ENCODE results near the gene TBX10.
"Not testable (repeated sequence)": the region's sequence is repeated elsewhere in the genome, so short reads cannot be mapped to it uniquely, and the experiment has no call there.

TBX10 gene

GRCh38 chr11:67606492-67607295 lies 32.9 kb downstream of the TBX10 start, which contains the start of gene NDUFV1:
Gene NDUFV1 (plus strand): TSS chr11:67606936. CDS start chr11:67607005, 69 bp downstream.
- Histone ChIP-seq H3K9me3 (ENCODE audit: low read length) (no peaks in the 10 kb centered on the region), H3K27me3 (ENCODE audit: control insufficient read depth in 1 of 2, insufficient read depth in 2 of 2, low read length in 2 of 2) (no peaks in the 10 kb centered on the region), H3K4me1 (ENCODE audit: insufficient read depth, low read length) (peaks cover 11% of the 10 kb centered on the region), H3K36me3 (ENCODE audit: insufficient read depth, low read length) (peaks cover 31% of the 10 kb centered on the region), H3K9ac (ENCODE audit: low read length) (peak within 1 kb of the TSS; percentile 73), H3K27ac (ENCODE audit: low read depth, low read length) (peak within 1 kb of the TSS; percentile 83), H3K4me3 (ENCODE audit: low read depth in 1 of 2, low read length in 2 of 2) (peak within 1 kb of the TSS; percentile 88 to 95)

- Histone ChIP-seq H3K9ac (ENCODE audit: low read length) (no peak overlapping the region), H3K9me3 (ENCODE audit: low read length) (no peaks in the 10 kb centered on the region), H3K4me1 (ENCODE audit: insufficient read depth, low read length) (peaks cover 11% of the 10 kb centered on the region), H3K36me3 (ENCODE audit: insufficient read depth, low read length) (peaks cover 25% of the 10 kb centered on the region), H3K27ac (ENCODE audit: low read depth, low read length) (peak overlapping the region; percentile 83), H3K27me3 (ENCODE audit: control insufficient read depth in 1 of 2, insufficient read depth in 2 of 2, low read length in 2 of 2) (no peaks in the 10 kb centered on the region), H3K4me3 (ENCODE audit: low read depth in 1 of 2, low read length in 2 of 2) (peak overlapping the region; percentile 88 to 95)
These were observed 33.5 kb downstream of the TBX10 start for GRCh38 chr11:67606093-67606491.

- H3K4me3 ChIP-seq (ENCODE audit: low read depth in 1 of 2, low read length in 2 of 2), result no peak overlapping the region
- no peak overlapping the region for H3K9ac ChIP-seq (ENCODE audit: low read length)
These were observed 34.1 kb downstream of the TBX10 start for GRCh38 chr11:67605231-67606011.

DNA sequence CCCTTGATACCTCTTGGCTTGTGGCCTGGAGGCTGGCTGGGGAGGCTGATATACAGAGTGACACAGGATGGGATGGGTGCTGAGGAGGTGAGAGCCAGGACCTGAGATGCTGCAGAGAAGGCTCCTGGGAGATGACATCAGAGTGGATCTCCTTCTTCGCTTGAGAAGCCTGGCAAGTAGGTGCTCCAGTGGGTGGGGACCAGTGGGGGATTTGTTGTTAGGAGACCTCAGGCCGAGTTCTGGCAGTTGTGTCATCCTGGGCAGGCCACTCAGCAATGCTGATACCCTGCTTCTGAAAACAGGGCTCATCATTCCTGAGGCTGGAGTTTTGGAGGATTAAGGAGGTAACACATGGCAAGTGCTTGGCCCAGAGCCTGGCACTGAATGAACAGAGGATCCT lies 34.7 kb downstream of the TBX10 start:
- Histone ChIP-seq H3K4me1 (ENCODE audit: insufficient read depth, low read length) (peaks cover 11% of the 10 kb centered on the region), H3K27ac (ENCODE audit: low read depth, low read length) (no peak overlapping the region), H3K9ac (ENCODE audit: low read length) (no peak overlapping the region), H3K4me3 (ENCODE audit: low read depth in 1 of 2, low read length in 2 of 2) (no peak overlapping the region), H3K9me3 (ENCODE audit: low read length) (no peaks in the 10 kb centered on the region), H3K27me3 (ENCODE audit: control insufficient read depth in 1 of 2, insufficient read depth in 2 of 2, low read length in 2 of 2) (no peaks in the 10 kb centered on the region), H3K36me3 (ENCODE audit: insufficient read depth, low read length) (peaks cover 14% of the 10 kb centered on the region)

More at GRCh38 chr11:67605231-67606011, 34.1 kb downstream of the TBX10 start:
- H3K36me3 ChIP-seq (ENCODE audit: insufficient read depth, low read length), result peaks cover 18% of the 10 kb centered on the region
- peaks cover 11% of the 10 kb centered on the region for H3K4me1 ChIP-seq (ENCODE audit: insufficient read depth, low read length)
- no peaks in the 10 kb centered on the region for H3K27me3 ChIP-seq (ENCODE audit: control insufficient read depth in 1 of 2, insufficient read depth in 2 of 2, low read length in 2 of 2)
- no peaks in the 10 kb centered on the region for H3K9me3 ChIP-seq (ENCODE audit: low read length)
- no peak overlapping the region for H3K27ac ChIP-seq (ENCODE audit: low read depth, low read length)

DNA sequence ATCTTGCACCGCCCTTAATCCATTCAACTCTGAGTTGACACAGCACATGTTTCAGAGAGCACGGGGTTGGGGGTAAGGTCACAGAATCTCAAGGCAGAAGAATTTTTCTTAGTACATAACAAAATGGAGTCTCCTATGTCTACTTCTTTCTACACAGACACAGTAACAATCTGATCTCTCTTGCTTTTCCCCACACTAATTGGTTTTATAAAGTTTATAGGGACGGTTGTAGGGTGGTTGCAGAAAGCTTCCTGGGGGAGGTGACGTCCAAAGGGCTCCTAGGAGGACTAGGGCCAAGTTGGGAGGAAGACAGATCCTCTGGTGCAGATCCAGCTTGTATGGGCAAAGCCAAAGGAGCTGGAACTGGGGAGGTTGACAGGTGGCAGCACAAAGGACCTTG lies 35.4 kb downstream of the TBX10 start:
- peaks cover 11% of the 10 kb centered on the region for H3K4me1 ChIP-seq (ENCODE audit: insufficient read depth, low read length)
- H3K27ac ChIP-seq (ENCODE audit: low read depth, low read length); H3K9ac ChIP-seq (ENCODE audit: low read length); H3K27me3 ChIP-seq (ENCODE audit: control insufficient read depth in 1 of 2, insufficient read depth in 2 of 2, low read length in 2 of 2); H3K4me3 ChIP-seq (ENCODE audit: low read depth in 1 of 2, low read length in 2 of 2); H3K36me3 ChIP-seq (ENCODE audit: insufficient read depth, low read length); H3K9me3 ChIP-seq (ENCODE audit: low read length): not testable (repeated sequence)

DNA sequence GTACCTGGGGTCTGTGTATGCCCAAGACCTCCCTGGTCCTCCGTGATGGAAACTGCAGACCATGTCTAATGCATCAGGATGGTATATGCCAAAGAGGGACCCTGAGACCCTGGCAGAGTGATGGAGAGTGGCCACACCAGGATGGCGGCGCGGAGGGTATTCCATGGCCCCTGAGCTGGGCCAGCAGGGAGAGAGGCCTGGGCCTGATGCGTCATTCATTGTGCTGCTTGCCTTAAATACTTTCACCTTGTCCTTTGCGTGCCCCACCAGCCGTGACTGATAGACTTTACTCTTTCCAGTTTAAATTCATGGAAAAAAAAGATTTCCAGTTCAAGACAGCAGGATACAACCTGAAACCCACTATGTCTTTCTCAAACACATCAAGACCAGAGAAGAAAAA lies 38.5 kb downstream of the TBX10 start:
- Histone ChIP-seq H3K9ac (ENCODE audit: low read length) (no peak overlapping the region), H3K4me3 (ENCODE audit: low read depth in 1 of 2, low read length in 2 of 2) (no peak overlapping the region), H3K27ac (ENCODE audit: low read depth, low read length) (no peak overlapping the region), H3K36me3 (ENCODE audit: insufficient read depth, low read length) (no peaks in the 10 kb centered on the region), H3K9me3 (ENCODE audit: low read length) (no peaks in the 10 kb centered on the region), H3K4me1 (ENCODE audit: insufficient read depth, low read length) (no peaks in the 10 kb centered on the region), H3K27me3 (ENCODE audit: control insufficient read depth in 1 of 2, insufficient read depth in 2 of 2, low read length in 2 of 2) (no peaks in the 10 kb centered on the region)

GRCh38 chr11:67600324-67601029 lies 39.1 kb downstream of the TBX10 start:
- H3K4me3 ChIP-seq (ENCODE audit: low read depth in 1 of 2, low read length in 2 of 2), result no peak overlapping the region
- H3K9me3 ChIP-seq (ENCODE audit: low read length), result no peaks in the 10 kb centered on the region
- no peaks in the 10 kb centered on the region for H3K36me3 ChIP-seq (ENCODE audit: insufficient read depth, low read length)
- no peaks in the 10 kb centered on the region for H3K27me3 ChIP-seq (ENCODE audit: control insufficient read depth in 1 of 2, insufficient read depth in 2 of 2, low read length in 2 of 2)
- H3K9ac ChIP-seq (ENCODE audit: low read length), result no peak overlapping the region
- no peak overlapping the region for H3K27ac ChIP-seq (ENCODE audit: low read depth, low read length)
- no peaks in the 10 kb centered on the region for H3K4me1 ChIP-seq (ENCODE audit: insufficient read depth, low read length)

GRCh38 chr11:67599149-67599548 lies 40.4 kb downstream of the TBX10 start:
- no peak overlapping the region for H3K4me3 ChIP-seq (ENCODE audit: low read depth in 1 of 2, low read length in 2 of 2)
- no peaks in the 10 kb centered on the region for H3K27me3 ChIP-seq (ENCODE audit: control insufficient read depth in 1 of 2, insufficient read depth in 2 of 2, low read length in 2 of 2)
- no peaks in the 10 kb centered on the region for H3K9me3 ChIP-seq (ENCODE audit: low read length)
- no peak overlapping the region for H3K27ac ChIP-seq (ENCODE audit: low read depth, low read length)
- no peaks in the 10 kb centered on the region for H3K4me1 ChIP-seq (ENCODE audit: insufficient read depth, low read length)
- H3K9ac ChIP-seq (ENCODE audit: low read length), result no peak overlapping the region
- no peaks in the 10 kb centered on the region for H3K36me3 ChIP-seq (ENCODE audit: insufficient read depth, low read length)

GRCh38 chr11:67597963-67598362 lies 41.6 kb downstream of the TBX10 start:
- not testable (repeated sequence) for H3K4me3 ChIP-seq (ENCODE audit: low read depth in 1 of 2, low read length in 2 of 2); H3K27me3 ChIP-seq (ENCODE audit: control insufficient read depth in 1 of 2, insufficient read depth in 2 of 2, low read length in 2 of 2); H3K27ac ChIP-seq (ENCODE audit: low read depth, low read length); H3K4me1 ChIP-seq (ENCODE audit: insufficient read depth, low read length); H3K9ac ChIP-seq (ENCODE audit: low read length); H3K9me3 ChIP-seq (ENCODE audit: low read length); H3K36me3 ChIP-seq (ENCODE audit: insufficient read depth, low read length)

DNA sequence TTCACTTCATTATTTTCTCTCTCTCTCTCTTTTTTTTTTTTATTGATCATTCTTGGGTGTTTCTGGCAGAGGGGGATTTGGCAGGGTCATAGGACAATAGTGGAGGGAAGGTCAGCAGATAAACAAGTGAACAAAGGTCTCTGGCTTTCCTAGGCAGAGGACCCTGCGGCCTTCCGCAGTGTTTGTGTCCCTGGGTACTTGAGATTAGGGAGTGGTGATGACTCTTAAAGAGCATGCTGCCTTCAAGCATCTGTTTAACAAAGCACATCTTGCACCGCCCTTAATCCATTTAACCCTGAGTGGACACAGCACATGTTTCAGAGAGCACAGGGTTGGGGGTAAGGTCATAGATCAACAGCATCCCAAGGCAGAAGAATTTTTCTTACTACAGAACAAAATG lies 42.1 kb downstream of the TBX10 start:
- not testable (repeated sequence) for H3K9ac ChIP-seq (ENCODE audit: low read length); H3K4me3 ChIP-seq (ENCODE audit: low read depth in 1 of 2, low read length in 2 of 2); H3K27me3 ChIP-seq (ENCODE audit: control insufficient read depth in 1 of 2, insufficient read depth in 2 of 2, low read length in 2 of 2); H3K36me3 ChIP-seq (ENCODE audit: insufficient read depth, low read length); H3K4me1 ChIP-seq (ENCODE audit: insufficient read depth, low read length); H3K9me3 ChIP-seq (ENCODE audit: low read length); H3K27ac ChIP-seq (ENCODE audit: low read depth, low read length)

DNA sequence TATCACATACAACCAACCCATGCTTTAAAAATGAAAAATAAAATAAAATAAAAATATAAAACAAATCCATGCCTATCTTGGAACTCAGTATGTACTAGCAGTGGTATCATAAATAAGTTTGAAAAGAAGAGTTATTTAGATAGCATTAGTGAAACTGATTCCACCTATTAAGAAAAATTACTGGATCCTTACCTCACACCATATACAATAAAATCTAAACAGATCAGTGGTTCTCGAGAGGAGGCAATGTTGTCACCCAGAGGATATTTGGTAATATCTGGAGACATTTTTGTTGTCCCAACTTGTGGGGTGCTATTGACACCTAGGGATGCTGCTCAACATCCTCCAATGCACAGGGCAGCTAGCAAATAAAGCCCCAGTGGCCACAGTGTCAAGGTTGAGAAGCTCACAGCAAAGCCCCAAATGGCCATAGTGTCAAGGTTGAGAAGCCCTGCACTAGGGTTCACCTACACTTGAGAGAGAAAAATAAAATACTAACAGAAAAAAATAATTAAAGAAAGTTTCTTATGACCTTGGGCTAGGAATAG lies 42.7 kb downstream of the TBX10 start:
- Histone ChIP-seq H3K27me3 (ENCODE audit: control insufficient read depth in 1 of 2, insufficient read depth in 2 of 2, low read length in 2 of 2) (no peaks in the 10 kb centered on the region), H3K36me3 (ENCODE audit: insufficient read depth, low read length) (no peaks in the 10 kb centered on the region), H3K4me1 (ENCODE audit: insufficient read depth, low read length) (no peaks in the 10 kb centered on the region), H3K27ac (ENCODE audit: low read depth, low read length) (no peak overlapping the region), H3K4me3 (ENCODE audit: low read depth in 1 of 2, low read length in 2 of 2) (no peak overlapping the region), H3K9me3 (ENCODE audit: low read length) (no peaks in the 10 kb centered on the region), H3K9ac (ENCODE audit: low read length) (no peak overlapping the region)

Data from muscle layer of colon (tissue), 2 donors.